HEK293T (cell line): ENCODE measurements around the gene URB1.

Experiments
- CTCF ChIA-PET: fragments of 350-600 bp; formaldehyde crosslinking; extraction: SDS; loops from one replicate; lab custom pipeline; 2021; ENCODE audit warnings: antibody characterized with exemption, inconsistent platforms; lab: Yijun Ruan, JAX
- POLR2A ChIA-PET: fragments of 350-600 bp; formaldehyde crosslinking; extraction: SDS; loops from one replicate; lab custom pipeline; 2020; ENCODE audit warnings: antibody characterized with exemption, inconsistent platforms; lab: Yijun Ruan, JAX
- DNase-seq: peaks from one replicate; pipeline ENCODE4 v3.0.0; 2012; ENCODE audit warnings: mixed read lengths; ENCODE audit errors: extremely low spot score
- ARNT ChIP-seq: fragments of 450-650 bp; IDR thresholded peaks from 2 replicates; pipeline ENCODE4 v1.6.1; 2017; ENCODE audit warnings: mild to moderate bottlenecking
- BHLHE40 ChIP-seq: fragments of 450-650 bp; IDR thresholded peaks from 2 replicates; pipeline ENCODE4 v1.6.1; 2016; ENCODE audit warnings: mild to moderate bottlenecking, moderate library complexity, borderline replicate concordance
- CTBP1 ChIP-seq: fragments of 450-650 bp; IDR thresholded peaks from 2 replicates; pipeline ENCODE4 v1.6.1; 2016; ENCODE audit warnings: borderline replicate concordance
- ELF4 ChIP-seq: fragments of 450-650 bp; IDR thresholded peaks from 2 replicates; pipeline ENCODE4 v1.6.1; 2017; ENCODE audit warnings: antibody characterized with exemption
- FOXA1 ChIP-seq: fragments of 450-650 bp; IDR thresholded peaks from 2 replicates; pipeline ENCODE4 v1.6.1; 2016; ENCODE audit warnings: mild to moderate bottlenecking
- FOXK2 ChIP-seq: fragments of 450-650 bp; IDR thresholded peaks from 2 replicates; pipeline ENCODE4 v1.6.1; 2016; ENCODE audit warnings: mild to moderate bottlenecking
- FOXM1 ChIP-seq: fragments of 450-650 bp; IDR thresholded peaks from 2 replicates; pipeline ENCODE4 v1.6.1; 2017; ENCODE audit warnings: mild to moderate bottlenecking, borderline replicate concordance
- HDGF ChIP-seq: fragments of 450-650 bp; IDR thresholded peaks from 2 replicates; pipeline ENCODE4 v1.6.1; 2017; ENCODE audit warnings: antibody characterized with exemption, borderline replicate concordance
- L3MBTL2 ChIP-seq: fragments of 450-650 bp; conservative IDR thresholded peaks from 2 replicates; pipeline ENCODE4 v1.6.1; 2016; ENCODE audit warnings: mild to moderate bottlenecking
- LEF1 ChIP-seq: fragments of 450-650 bp; IDR thresholded peaks from 2 replicates; pipeline ENCODE4 v1.6.1; 2017; ENCODE audit warnings: mild to moderate bottlenecking, borderline replicate concordance
- NFRKB ChIP-seq: fragments of 450-650 bp; IDR thresholded peaks from 2 replicates; pipeline ENCODE4 v1.6.1; 2016; ENCODE audit warnings: mild to moderate bottlenecking, moderate library complexity
- SP1 ChIP-seq: fragments of 450-650 bp; IDR thresholded peaks from 2 replicates; pipeline ENCODE4 v1.6.1; 2017
- SUZ12 ChIP-seq: fragments of 450-650 bp; IDR thresholded peaks from 2 replicates; pipeline ENCODE4 v1.6.1; 2016; ENCODE audit warnings: mild to moderate bottlenecking
- TARDBP ChIP-seq: fragments of 450-650 bp; IDR thresholded peaks from 2 replicates; pipeline ENCODE4 v1.6.1; 2016
- ZNF384 ChIP-seq: fragments of 450-650 bp; IDR thresholded peaks from 2 replicates; pipeline ENCODE4 v1.6.1; 2016
- TF ChIP-seq, protein P1 (sequence below): fragments of 450-650 bp; IDR thresholded peaks from 2 replicates; pipeline ENCODE4 v1.6.1; 2016

The URB1 gene

DNA sequence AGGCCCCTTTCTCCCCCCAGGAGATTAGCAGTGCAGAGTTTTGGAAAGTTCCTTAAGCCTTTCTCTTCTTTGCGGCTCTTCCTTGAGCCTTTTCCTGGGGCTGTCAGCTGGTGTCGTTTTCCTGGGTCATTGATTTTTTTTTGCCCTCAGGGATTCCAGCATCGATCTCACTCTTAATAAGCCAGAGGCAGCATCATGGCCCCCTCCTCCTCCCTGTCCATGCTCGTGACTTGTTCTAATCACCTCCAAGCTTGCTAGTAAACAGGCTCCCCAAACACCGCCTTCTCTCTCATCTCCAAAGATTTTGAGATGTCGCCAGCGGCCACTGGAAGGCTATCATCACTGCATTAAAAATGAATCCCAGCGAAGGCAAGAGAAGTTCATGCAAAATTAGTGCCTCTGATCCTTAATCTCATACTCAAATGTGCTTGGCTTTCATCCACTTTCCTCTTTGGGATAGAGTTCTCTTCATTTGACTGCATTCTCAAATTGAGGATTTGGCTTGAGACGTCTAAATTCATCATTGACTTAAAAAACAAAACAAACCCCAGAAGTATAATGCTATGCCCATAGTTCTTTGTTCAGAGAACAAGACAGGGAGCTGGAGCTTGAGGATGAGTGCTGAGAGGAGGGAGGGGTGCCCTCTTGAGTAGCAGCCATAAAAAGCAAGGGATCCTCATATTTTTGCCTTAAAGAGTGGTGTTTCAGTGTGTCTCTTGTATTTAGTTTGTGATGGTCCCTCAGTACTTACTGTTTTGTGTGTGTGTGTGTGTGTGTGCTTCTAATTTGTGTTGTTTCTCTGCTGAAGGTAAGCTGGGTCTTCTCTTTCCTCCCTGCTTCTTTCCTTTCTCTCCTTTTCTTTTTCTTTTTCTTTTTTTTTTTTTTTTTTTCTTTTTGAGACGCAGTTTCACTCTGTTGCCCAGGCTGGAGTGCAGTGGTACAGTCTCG lies 22.9 kb upstream of the URB1 start:
- POLR2A ChIA-PET = interaction anchor here (0.6 kb wide), 1 partner anchor 1078 kb away, joined by 3 read pairs; no protein-coding TSS in a partner anchor
- DNase-seq = no peak
- CTCF ChIA-PET = interaction anchor here (0.8 to 1.0 kb wide), 2 partner anchors 185 to 186 kb away, joined by 3 read pairs; no protein-coding TSS in a partner anchor
- TF ChIP-seq CTBP1 (no peak), SUZ12 (no peak), ZNF384 (no peak), L3MBTL2 (no peak), SP1 (no peak), FOXA1 (no peak)

DNA sequence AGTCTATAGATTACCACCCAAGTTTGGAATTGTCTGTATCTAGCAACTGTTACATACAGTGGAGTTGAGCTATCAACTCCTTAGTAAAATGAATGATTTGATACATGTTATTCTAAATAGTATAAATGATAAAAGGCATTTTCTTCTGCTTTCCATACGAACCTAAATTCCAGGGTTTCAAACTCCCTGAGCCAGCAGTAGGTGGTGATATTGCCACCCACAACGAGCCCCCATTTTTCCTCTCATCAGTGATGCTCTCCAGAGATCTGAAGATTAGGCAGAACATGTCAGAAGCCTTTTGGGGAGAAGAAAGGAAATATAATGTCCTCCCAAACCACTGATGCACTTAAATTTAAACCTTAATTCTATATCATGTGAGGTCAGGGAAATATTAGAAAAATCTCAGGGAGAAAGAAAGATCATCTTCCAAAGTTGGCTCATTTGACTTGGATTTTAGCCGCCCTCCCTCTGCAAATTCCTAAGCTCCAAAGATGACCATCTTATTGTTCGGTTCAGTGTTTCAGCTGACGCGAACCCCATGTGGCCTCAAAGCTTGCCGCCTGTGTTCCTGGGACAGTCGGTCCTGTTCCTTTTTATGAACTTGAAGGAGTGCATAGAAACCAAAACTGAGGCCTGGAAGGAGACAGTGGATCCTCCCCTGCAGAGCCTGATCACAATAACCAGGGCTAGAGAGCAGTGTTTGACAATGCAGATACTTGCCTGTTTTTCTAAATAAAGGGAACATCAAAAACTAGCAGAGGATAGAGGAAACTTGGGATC lies 22.0 kb upstream of the URB1 start:
- ChIA-PET CTCF (interaction anchor here (0.8 kb wide), 2 partner anchors 186 kb away, joined by 3 to 6 read pairs; no protein-coding TSS in a partner anchor), POLR2A (interaction anchor here (0.6 kb wide), 1 partner anchor 1079 kb away, joined by 3 read pairs; no protein-coding TSS in a partner anchor)
- DNase-seq = no peak
- TF ChIP-seq HDGF (no peak), LEF1 (no peak), ZNF384 (no peak), TARDBP (no peak), CTBP1 (no peak), SUZ12 (no peak), FOXM1 (no peak), ARNT (no peak), ELF4 (no peak), FOXA1 (no peak), BHLHE40 (no peak), NFRKB (no peak), FOXK2 (no peak), SP1 (no peak), L3MBTL2 (no peak)
- TF ChIP-seq, protein P1, sequence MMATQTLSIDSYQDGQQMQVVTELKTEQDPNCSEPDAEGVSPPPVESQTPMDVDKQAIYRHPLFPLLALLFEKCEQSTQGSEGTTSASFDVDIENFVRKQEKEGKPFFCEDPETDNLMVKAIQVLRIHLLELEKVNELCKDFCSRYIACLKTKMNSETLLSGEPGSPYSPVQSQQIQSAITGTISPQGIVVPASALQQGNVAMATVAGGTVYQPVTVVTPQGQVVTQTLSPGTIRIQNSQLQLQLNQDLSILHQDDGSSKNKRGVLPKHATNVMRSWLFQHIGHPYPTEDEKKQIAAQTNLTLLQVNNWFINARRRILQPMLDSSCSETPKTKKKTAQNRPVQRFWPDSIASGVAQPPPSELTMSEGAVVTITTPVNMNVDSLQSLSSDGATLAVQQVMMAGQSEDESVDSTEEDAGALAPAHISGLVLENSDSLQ = no peak

DNA sequence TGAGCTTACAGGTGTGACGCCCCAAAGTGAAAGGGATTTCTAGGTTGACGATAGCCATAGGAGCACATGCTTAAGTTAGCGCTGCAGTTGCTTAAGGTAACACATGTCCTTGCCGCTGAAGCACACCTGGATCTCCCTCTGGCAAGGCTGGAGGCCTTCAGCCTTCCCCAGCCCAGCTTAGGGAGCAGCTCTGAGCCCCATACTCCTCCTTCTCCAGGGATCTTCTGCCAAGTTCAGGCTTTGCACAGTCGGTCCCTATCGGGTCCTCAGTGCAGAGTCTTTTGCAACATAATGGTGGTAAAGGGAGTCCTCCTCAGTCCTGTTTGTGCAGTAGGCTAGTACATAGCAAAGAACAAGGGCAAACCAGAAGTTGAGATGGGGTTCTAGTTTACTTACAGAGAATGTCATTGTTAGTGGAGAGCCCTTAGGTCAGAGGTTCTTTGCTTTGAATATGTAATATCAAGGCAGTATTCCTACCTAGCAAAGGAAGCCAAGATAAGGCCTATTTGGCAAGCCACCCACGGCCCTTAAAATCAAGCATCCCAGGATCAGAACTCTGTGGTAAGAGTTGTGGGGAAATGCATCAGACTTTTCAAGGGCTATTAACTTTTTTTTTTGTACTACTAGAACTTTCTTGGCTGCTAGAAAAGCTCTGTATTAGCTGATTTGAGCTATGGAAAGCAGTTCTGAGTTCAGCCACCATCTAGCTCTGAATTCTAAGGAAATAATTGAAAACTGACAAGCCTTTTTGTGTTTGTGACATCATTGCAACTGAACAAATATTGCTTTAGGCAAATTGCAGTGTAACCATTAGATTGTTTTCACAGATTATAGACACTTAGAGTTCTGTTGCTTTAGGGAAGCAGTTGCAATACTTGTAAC lies 21.1 kb upstream of the URB1 start:
- CTCF ChIA-PET = interaction anchor here (0.8 kb wide), 1 partner anchor 187 kb away, joined by 6 read pairs; no protein-coding TSS in a partner anchor
- POLR2A ChIA-PET = no interaction called here
- TF ChIP-seq L3MBTL2 (no peak), HDGF (no peak), ELF4 (no peak), SUZ12 (no peak), LEF1 (no peak), NFRKB (no peak), BHLHE40 (no peak), ZNF384 (no peak), FOXA1 (no peak), ARNT (no peak), FOXK2 (no peak), SP1 (no peak)
- TF ChIP-seq, protein P1 = no peak
- no peak for DNase-seq

DNA sequence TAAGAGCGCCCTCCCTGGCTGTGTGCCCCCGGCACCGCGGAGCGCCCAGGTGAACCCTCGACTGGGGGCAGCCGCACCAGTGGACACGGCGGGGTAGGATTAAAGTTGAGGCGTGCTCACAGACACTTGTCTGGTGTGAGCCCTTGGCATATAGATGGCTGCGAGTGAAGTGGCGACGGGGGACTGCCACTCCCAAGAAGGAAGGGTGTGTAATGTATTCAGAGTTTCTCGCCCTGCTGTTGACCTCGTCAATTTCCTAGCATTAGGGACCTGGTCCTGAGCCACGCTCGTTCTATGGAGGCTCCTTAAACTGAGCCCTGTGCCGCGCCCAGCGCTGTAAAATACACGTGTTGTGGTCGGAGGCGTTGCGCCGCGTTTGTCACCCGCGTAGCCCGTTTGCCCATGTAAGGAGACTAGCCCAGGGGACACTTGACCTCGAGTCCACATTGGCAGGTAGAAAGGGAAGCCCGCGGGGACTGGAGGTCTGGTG lies 20.2 kb upstream of the URB1 start:
- ChIA-PET CTCF (no interaction called here), POLR2A (no interaction called here)
- DNase-seq = no peak
- TF ChIP-seq SP1 (no peak), SUZ12 (no peak), LEF1 (no peak), ZNF384 (no peak), BHLHE40 (no peak), FOXA1 (no peak), TARDBP (no peak), ARNT (no peak), FOXK2 (no peak), FOXM1 (no peak), NFRKB (no peak), HDGF (no peak), L3MBTL2 (no peak), ELF4 (no peak), CTBP1 (no peak)
- TF ChIP-seq, protein P1 = no peak
